ENCODE measurements around the gene TMEM132C.

GRCh38 chr12:128381946-128382345, 115.0 kb downstream of the TMEM132C start:
- TF ChIP-seq CTCF (conservative IDR thresholded peaks at IDR 0.05; ENCODE audit: low read depth, low read length) (no peak), EZH2 (IDR thresholded peaks at IDR 0.05; ENCODE audit: low read length, unreplicated experiment) (no peak)
